Right forelimb (tissue), 1 donor: ENCODE results near the gene NDUFS7.
"Not testable (repeated sequence)": the region's sequence is repeated elsewhere in the genome, so short reads cannot be mapped to it uniquely, and the experiment has no call there.

Experiments used
- DNase-seq: peaks from one replicate; pipeline ENCODE4 v3.0.0-alpha.2; 2018

NDUFS7 gene

GRCh38 chr19:1420085-1420484 lies 36.4 kb downstream of the NDUFS7 start:
- not testable (repeated sequence) for DNase-seq

- no peak for DNase-seq
Observed at GRCh38 chr19:1420590-1420989, 36.9 kb downstream of the NDUFS7 start.

GRCh38 chr19:1421218-1421957 lies 37.7 kb downstream of the NDUFS7 start:
- no peak for DNase-seq

DNA sequence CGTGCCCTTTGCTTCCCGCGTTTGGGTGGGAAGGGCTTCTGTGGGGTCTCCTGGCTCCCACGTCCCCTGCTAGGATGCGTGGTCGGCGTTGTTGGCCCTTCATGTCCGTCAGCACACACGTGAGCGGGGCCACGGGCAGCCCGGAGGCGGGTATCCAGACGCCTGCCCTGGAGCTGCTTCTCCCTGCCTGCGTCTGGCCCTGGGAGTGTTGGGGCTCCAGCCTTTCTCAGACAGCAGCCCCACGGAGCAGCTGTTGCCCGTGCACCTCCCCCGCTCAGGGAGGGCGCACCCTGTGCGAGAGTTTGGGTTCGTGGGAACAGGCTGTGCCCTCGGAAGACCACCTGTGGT lies 38.2 kb downstream of the NDUFS7 start:
- no peak for DNase-seq

GRCh38 chr19:1422360-1422759 lies 38.7 kb downstream of the NDUFS7 start:
- no peak for DNase-seq

DNA sequence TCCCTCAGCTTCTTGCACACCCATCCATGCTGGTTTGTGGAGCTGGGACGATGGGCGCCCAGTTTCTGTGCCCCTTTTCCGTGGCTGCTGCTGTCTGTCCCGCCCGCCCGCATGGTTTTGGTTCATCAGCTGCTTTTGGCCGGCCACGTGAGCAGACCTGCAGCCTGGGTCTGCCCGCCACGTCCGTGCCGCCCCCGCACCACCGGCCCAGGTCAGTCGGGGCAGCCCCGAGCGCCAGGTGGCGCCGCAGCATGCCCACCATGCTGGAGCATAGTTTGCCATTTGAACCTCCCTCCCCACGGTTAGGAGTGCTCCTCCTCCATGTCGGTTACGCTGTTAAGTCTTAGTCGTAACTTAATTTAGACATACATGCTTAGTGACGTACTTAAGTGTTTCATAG lies 39.2 kb downstream of the NDUFS7 start:
- no peak for DNase-seq

DNA sequence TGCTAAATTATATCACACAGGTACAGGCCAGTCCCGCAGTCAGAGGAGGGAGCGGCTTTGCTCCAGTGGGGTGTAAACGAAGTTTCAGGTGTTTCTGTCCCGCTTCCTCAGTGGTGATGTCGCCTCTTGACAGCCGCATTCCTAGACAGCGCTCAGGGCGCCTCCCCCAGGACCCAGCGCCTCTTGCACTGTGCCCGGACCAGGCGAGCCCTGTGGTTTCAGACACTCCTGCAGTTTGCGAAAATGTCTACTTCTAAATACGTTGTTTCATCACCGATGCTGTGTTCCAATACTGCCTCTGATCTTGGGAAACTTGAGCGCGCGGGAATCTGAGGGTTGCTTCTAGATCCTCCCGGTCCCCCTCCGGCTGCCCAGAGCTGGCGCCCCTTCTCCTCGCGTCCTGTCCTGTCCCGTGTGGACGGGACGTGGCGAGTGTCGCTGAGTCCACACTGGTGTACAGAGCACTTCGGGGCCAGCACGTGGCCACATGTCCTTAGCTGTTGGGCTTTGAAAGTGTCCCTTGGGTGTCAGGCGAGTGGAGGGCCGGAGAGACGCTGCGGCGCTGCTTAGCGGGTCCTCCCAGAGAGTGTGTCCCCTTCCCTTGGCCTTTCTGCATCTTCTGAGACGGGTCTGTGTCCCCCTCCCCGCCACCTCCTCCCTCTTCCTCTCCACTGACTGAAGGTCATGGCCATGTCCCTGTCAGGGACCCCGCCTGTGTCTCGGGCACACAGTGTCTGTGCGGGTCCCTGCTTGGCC lies 39.9 kb downstream of the NDUFS7 start:
- no peak for DNase-seq

DNA sequence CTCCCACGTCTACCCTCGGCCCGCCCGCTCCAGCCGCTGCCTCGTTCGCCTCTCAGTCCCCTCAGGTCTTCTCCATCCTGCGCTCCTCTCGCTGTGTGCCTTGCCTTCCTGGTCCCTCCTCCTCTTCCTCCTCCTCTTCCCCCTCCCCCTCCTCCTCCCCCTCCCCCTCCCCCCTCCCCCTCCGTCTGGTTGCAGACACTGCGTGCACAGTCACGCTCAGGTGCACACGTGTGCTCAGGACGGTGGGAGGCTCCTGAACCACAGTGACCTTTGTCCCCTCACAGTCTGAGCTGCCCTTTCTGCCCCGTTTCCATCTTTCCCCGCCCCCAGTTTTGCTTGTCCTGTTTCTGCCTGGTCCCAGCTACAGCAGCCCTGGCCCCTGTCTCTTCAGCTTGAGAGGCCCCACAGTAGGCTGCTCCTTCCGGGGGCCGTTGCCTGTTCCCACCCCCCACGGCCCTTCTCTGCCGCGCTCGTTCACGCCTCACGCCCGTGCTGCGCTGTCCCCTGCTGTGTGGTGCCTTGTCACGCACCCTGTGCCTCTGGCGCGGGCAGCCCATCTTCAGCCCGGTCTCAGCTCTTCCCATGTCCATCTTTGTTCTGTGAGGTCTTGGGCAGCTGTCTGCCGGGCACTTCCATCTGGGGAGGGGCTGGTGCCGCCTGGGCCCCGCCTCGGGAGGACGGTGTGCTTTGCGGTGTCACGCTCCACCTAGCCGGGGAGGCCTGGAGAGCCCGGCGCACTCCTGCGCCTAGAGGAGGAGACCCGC lies 40.7 kb downstream of the NDUFS7 start:
- no peak for DNase-seq

GRCh38 chr19:1425102-1425837 lies 41.6 kb downstream of the NDUFS7 start:
- DNase-seq: no peak

- DNase-seq: no peak
Observed at GRCh38 chr19:1425902-1426301, 42.2 kb downstream of the NDUFS7 start.

- no peak for DNase-seq
Observed at GRCh38 chr19:1426736-1427135, 43.0 kb downstream of the NDUFS7 start.

- DNase-seq: no peak
Observed at GRCh38 chr19:1427221-1427920, 43.7 kb downstream of the NDUFS7 start.

DNA sequence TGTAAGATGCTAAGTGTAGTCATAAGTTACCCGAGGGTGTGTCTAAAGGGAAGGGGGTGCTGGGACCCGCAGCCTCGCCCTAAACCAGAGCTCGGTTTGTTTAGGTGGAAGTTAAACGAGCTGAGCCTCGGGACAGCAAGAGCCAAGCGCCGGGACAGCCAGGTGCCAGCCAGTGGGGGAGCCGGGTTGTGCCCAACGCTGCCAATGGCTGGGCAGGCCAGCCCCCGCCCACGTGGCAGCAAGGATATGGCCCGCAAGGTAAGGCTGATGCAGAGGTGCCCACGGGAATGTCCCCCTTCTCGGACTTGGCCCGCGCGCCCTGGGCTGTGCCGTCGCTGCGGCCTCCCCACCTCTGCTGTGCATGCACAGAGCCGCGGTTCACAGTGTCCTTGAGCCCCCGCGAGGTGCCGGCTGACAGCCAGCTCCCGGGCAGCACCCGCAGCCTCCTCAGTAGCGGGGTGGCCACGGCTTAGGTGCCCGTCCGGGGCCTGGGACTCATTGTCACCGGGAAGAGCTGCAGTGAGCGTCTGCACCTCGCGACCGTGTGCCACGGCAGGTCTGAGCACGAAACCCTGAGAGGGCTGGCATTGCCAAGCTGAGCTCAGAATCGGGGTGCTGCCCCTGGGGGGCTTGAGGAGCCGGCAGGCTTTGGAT lies 45.2 kb downstream of the NDUFS7 start:
- no peak for DNase-seq

DNA sequence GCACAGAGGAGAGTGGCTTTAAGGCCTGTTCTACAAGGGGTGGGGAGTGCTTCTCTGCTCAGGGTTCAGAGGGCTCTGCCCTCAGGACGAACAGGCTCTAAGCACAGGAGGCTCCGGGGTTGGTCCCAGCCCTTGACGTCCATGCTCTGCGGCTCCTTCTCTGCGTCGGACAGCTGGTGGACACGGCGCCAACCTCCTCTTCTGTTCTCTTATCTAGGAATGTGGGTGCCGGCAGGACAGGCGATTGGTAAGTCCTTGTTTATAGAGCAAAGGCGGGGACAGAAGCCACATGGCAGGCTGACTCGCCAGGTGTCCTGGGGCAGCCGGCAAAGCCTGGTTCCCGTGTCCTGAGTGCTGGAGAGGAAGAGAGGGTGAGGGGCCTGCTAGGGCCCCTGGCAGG lies 46.0 kb downstream of the NDUFS7 start:
- DNase-seq: no peak

DNA sequence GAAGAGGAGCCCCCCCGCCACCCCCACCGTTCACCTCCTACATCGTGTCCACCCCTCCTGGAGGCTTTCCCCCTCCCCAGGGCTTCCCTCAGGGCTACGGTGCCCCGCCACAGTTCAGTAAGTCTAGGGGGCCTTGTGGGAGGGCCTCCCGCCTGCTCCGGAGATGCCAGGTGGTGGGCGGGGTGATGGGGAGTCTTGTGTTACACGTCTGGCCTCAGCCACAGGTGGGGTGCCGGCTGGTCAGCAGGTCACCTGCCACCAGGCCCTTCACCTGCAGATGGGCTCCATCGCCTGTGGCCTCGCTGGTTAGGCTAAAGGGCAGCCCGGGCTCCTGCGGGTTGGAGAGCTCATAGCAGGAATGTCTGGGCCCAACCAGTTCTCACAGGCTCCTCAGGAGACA lies 46.5 kb downstream of the NDUFS7 start:
- no peak for DNase-seq

DNA sequence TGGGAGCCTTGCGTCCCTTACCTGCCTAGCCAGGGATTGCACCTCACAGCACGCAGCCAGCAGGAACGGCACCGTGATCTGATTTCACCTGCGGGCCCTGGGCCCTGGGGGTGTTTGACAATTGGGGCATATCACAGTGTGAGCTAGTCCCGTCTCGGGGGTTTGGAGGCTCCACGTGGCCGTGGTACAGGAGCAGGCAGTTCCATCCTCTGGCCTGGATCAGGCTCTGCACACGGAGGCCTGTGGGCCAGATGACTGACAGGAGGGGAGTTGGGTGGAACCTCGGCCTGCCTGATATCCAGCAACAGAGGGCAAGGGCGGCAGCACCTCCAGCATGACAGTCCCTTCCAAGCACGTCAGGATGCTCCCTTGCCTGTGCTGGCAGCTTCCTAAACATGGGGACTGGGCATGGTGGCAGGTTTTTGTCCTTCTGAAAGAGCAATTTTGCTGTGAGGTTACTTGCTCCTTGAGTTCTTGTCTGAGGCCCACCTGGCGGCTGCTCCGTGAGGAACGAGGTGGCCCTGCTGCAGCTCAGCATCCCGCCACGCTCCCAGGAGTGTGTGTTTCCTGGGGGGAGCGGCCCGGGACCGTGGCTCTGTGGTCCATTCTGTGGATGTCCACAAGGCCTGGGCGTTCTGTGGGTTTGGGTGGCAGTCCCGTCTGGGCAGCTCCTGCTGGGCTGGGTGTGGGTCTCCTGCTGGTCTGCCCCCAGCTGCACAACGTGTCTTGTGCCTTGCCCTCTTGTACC lies 48.2 kb downstream of the NDUFS7 start:
- no peak for DNase-seq

DNA sequence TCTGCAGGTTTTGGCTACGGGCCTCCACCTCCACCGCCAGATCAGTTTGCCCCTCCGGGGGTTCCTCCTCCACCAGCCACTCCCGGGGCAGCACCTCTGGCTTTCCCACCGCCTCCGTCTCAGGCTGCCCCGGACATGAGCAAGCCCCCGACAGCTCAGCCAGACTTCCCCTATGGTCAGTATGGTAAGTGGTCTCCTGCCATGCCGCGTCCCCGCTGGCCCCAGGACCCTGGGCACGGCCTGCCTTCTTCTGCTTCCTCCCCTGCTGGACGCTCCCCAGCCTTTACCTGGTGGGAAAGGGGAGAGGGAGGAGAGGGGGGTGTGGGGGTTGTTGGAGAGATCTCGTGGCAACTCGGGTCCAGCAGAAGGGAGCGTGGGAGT lies 48.8 kb downstream of the NDUFS7 start:
- DNase-seq: no peak

DNA sequence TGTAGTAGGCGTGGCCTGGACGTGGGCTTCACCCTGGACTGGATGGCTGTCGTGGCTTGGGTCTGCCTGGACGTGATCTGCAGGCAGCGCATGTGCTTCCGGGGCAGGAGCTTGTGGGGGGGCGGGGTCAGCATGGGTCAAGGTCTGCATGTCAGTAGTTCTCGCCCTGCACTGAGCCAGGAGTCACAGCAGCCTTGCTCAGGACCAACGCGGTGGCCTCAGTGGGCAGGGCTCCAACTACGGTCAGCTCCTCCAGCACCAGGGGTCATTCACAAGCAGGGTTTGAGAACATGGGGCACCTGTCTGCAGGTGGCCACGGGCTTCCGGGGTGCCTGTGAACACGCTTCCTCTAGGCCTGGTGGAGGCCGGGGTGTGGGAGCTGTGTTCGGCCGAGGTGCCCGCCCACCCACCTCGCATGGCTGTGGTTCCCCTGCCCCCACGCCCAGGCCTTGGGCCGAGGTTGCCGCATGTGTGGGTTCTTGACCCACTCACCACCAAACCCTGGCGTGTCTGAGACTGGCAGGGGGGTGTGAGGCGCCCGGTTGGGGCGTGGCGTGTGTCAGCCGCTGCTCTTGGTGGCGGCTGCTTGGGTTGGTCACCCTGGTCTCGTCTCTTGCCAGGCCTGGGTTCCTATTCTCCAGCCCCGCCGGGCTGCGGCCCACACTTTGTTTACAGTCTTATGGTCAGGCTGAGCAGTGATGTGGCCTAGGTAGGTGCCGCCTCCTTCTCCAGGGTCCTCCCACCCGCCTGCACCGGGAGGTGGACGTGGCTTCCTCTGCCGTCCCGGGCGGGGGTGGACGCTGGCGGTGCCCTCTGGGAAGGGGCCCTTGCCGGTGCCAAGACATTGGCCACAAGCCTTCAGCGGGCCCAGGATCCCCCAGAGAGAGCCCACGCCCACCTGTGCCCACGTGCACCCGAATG lies 49.7 kb downstream of the NDUFS7 start:
- DNase-seq: no peak

GRCh38 chr19:1434040-1434366 lies 50.3 kb downstream of the NDUFS7 start:
- DNase-seq: no peak

DNA sequence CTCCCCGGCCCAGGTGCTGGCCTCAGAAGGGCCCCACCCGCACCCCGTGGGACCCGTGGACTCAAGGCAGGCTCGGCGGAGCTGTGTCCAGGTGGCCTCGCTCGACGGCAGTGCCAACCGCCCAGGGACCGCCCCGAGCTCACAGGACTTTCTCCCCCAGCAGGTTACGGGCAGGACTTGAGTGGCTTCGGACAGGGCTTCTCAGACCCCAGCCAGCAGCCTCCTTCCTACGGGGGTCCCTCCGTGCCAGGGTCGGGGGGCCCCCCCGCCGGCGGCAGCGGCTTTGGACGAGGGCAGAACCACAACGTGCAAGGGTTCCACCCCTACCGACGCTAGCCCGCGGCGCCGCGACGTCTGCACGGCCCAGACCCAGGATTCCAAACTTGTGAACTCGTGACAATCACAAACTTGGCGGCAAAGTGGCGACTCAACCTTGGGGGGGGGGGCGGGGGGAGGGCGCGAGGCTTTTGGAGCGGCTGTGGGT lies 50.9 kb downstream of the NDUFS7 start:
- no peak for DNase-seq
